Mesothelial cell of epicardium (in vitro differentiated cells): ENCODE measurements around the gene KLHL18. TPM values are rescaled to one million over a fixed set of nuclear protein-coding genes. Genes with fewer than 3 reads are reported as not detected.
"Not testable (repeated sequence)": the region's sequence is repeated elsewhere in the genome, so short reads cannot be mapped to it uniquely, and the experiment has no call there.

Experiments
- DNase-seq, 2 experiments: peaks; one replicate each; pipeline ENCODE4 v3.0.0; 2021; ENCODE audit warnings: low spot score in 2 of 2; ENCODE audit not compliant: unreplicated experiment in 2 of 2
- H3K27ac Mint-ChIP-seq: 2 replicates; pipeline ENCODE4 v1.8.0; 2021; ENCODE audit warnings: mixed read lengths
- H3K27me3 Mint-ChIP-seq: 2 replicates; pipeline ENCODE4 v1.8.0; 2021; ENCODE audit warnings: low read depth, mixed read lengths
- H3K36me3 Mint-ChIP-seq: 2 replicates; pipeline ENCODE4 v1.8.0; 2021; ENCODE audit warnings: mixed read lengths
- H3K4me1 Mint-ChIP-seq: 2 replicates; pipeline ENCODE4 v1.8.0; 2021; ENCODE audit warnings: mixed read lengths
- H3K4me3 Mint-ChIP-seq: 2 replicates; pipeline ENCODE4 v1.8.0; 2021; ENCODE audit warnings: mild to moderate bottlenecking, moderate library complexity, mixed read lengths
- H3K9me3 Mint-ChIP-seq: 2 replicates; pipeline ENCODE4 v1.8.0; 2021; ENCODE audit warnings: mixed read lengths
- total RNA-seq: library from RNA; stranded (reverse); gene quantifications from 3 replicates; pipeline ENCODE4 v1.2.1, GENCODE V29; 2021
- TF ChIP-seq, protein P1 (sequence below): fragments of 200-600 bp; sonication (generic); IDR thresholded peaks from one replicate; pipeline ENCODE4 v1.5.0; 2021; ENCODE audit warnings: antibody characterized with exemption; ENCODE audit not compliant: unreplicated experiment

Gene KLHL18
- total RNA-seq, 1 donor from 2014 or later, result 21.9 TPM

DNA sequence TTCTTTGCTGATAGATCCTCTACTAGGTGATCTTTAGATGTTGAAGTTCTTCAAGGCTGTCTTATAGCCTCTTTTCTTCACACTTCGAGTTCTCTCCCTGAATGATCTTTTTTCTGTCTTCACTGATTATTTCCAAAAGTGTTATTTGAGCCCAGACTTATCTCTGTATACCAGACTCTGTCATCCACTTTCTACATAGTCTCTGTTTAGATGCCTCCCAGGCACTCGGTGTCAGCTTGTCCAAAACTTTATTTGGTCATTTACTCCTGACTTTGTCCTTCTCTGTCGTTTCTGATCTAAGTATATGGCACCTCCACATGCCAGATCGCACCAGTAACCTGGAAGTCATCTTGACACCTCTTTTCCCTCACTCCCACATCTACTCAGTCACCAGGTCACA lies 27.6 kb downstream of the KLHL18 start:
- no peak for DNase-seq
- peaks cover 21% of the 10 kb centered on the region for H3K36me3 Mint-ChIP-seq
- no peak overlapping the region for H3K27ac Mint-ChIP-seq
- H3K4me3 Mint-ChIP-seq, result no peak overlapping the region
- H3K27me3 Mint-ChIP-seq, result no peaks in the 10 kb centered on the region
- peaks cover 10% of the 10 kb centered on the region for H3K4me1 Mint-ChIP-seq
- TF ChIP-seq, protein P1, sequence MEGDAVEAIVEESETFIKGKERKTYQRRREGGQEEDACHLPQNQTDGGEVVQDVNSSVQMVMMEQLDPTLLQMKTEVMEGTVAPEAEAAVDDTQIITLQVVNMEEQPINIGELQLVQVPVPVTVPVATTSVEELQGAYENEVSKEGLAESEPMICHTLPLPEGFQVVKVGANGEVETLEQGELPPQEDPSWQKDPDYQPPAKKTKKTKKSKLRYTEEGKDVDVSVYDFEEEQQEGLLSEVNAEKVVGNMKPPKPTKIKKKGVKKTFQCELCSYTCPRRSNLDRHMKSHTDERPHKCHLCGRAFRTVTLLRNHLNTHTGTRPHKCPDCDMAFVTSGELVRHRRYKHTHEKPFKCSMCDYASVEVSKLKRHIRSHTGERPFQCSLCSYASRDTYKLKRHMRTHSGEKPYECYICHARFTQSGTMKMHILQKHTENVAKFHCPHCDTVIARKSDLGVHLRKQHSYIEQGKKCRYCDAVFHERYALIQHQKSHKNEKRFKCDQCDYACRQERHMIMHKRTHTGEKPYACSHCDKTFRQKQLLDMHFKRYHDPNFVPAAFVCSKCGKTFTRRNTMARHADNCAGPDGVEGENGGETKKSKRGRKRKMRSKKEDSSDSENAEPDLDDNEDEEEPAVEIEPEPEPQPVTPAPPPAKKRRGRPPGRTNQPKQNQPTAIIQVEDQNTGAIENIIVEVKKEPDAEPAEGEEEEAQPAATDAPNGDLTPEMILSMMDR, result no peak
- H3K9me3 Mint-ChIP-seq, result peaks cover 10% of the 10 kb centered on the region

DNA sequence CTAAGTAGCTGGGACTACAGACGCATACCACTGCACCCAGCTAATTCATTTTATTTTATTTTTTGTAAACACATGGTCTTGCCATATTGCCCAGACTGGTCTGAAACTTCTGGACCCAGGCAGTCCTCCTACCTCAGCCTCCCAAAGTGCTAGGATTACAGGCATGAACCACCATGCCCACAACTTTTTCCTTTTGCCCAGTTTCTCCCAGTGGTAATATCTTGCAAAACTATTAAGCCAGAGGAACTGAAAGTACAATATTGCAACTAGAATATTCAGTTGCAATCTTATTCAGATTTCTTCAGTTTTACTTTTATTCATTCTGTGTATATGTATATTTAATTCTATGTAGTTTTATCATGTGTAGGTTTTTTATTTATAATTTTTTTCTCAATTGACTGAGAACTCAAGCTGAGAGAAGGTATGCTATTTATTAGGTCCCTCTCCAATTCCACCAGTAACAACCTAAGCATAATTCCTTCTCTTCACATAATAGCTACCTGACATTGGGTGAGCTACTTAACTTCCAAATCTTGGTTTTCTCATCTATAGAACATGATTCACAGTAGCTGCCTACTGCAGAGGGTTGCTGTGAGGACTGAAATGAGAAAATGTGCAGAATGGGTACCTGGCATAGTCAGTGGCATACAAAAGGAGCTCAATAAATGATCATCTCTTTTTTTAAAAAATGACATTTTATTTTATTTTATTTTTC lies 30.8 kb downstream of the KLHL18 start:
- Mint-ChIP-seq H3K27me3 (no peaks in the 10 kb centered on the region), H3K27ac (no peak overlapping the region), H3K4me3 (no peak overlapping the region), H3K4me1 (peaks cover 14% of the 10 kb centered on the region), H3K36me3 (peaks cover 14% of the 10 kb centered on the region), H3K9me3 (peaks cover 10% of the 10 kb centered on the region)
- no peak for DNase-seq
- TF ChIP-seq, protein P1, result no peak

DNA sequence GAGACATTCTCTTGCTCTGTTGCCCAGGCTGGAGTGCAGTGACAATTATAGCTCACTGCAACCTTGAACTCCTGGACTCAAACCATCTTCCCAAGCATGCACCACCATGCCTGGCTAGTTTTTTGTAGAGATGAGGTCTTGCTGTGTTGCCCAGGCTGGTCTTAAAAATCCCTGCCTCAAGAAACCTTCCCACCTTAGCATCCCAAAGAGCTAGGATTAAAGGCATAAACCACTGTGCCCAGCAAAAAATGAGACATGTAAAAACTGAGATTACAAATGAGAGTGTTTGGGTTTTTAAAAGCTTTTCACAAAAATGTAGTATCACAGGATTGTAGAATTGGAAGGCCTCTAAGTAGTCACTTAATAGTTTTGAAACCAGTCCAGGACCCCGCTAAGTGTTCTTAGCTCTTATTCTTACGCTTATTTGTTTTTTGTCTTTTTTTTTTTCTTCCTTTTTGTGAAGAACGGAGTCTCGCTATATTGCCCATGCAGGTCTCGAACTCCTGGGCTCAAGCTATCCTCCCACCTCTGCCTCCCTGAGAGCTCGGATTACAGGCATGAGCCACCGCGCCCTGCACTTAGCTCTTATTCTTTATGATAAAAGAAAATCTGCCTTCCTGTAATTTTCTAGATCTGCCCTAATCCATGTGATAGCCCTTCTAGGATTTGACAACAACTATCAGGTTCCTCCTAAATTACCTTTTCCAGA lies 31.5 kb downstream of the KLHL18 start:
- Mint-ChIP-seq H3K36me3 (peaks cover 10% of the 10 kb centered on the region), H3K4me1 (peaks cover 14% of the 10 kb centered on the region), H3K27me3 (no peaks in the 10 kb centered on the region), H3K27ac (no peak overlapping the region), H3K4me3 (no peak overlapping the region), H3K9me3 (peaks cover 7% of the 10 kb centered on the region)
- DNase-seq, result no peak
- TF ChIP-seq, protein P1, result no peak

DNA sequence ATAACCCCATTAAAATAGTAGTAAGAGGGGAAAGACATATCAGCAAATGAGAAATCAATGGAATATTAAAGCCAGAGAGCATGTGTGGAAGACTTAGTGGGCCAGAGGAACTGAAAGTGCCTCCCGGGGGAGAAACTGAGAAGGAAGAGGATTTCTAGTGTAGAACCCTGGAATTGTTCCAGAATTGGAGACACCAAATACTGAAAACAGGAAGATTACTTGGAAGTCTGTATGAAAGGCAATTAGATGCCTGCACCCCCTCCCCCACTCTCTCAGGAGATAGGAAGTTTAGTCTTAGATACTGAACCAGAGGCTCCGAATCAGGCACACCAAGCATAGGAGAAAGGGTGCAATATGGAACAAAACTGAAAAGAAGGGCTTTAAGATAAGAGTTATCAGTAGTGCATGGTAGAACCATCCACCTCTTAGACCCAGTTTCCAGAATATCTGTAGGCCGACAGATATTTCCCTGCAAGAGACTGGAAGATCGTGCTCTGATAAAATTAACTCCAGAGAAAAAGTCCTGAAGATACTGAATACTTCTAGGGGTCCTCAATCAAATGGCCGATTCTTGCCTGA lies 32.4 kb downstream of the KLHL18 start:
- Mint-ChIP-seq H3K9me3 (peaks cover 5% of the 10 kb centered on the region), H3K27me3 (no peaks in the 10 kb centered on the region), H3K4me1 (peaks cover 14% of the 10 kb centered on the region), H3K36me3 (peaks cover 11% of the 10 kb centered on the region), H3K27ac (peak overlapping the region; percentile 27), H3K4me3 (no peak overlapping the region)
- DNase-seq, result no peak
- TF ChIP-seq, protein P1, result no peak

DNA sequence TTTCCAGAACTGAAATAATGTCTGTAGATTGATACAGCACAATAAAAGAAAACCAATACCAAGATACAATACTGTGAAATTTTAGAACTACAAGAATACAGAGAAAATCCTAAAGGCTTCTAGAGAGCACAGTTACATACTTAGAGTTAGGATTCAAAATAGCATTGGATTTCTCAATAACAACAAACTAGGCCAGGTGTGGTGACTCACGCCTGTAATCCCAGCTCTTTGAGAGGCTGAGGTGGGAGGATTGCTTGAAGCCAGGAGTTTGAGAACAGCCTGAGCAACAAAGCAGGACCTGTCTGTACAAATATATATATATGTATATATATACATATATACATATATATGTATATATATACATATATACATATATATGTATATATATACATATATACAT lies 33.4 kb downstream of the KLHL18 start:
- H3K36me3 Mint-ChIP-seq, H3K27me3 Mint-ChIP-seq, H3K4me3 Mint-ChIP-seq, H3K27ac Mint-ChIP-seq, DNase-seq, H3K9me3 Mint-ChIP-seq: not testable (repeated sequence)
- peaks cover 14% of the 10 kb centered on the region for H3K4me1 Mint-ChIP-seq

DNA sequence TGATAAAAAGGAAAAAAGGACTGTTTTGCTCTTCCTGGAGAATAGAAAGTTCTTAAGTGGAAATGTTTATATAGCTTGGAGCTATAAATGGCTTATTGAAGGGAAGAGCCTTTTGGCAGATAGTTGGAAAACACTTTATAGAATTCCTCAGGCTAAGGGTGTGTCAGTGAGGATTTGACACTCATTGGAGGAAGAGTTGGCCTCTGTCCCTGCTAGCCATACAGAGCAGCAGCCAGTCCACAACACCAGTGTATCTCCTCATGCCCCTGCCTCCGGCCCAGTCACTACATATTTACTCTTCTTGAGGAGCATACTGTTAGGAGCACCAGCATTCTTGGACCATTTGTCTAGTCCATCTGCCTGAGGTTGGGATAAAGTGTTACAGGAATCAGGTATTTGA lies 36.2 kb downstream of the KLHL18 start:
- Mint-ChIP-seq H3K9me3 (no peaks in the 10 kb centered on the region), H3K4me3 (no peak overlapping the region), H3K27me3 (no peaks in the 10 kb centered on the region), H3K27ac (no peak overlapping the region), H3K36me3 (peaks cover 12% of the 10 kb centered on the region), H3K4me1 (peaks cover 14% of the 10 kb centered on the region)
- DNase-seq, result no peak
- TF ChIP-seq, protein P1, result no peak
